T-cell (primary cell): ENCODE data around the gene BTG1. TPM values are rescaled to one million over a fixed set of nuclear protein-coding genes. Genes with fewer than 3 reads are reported as not detected.
A peak's percentile ranks its signal among the peaks of the same experiment; 100 is the strongest.

Experiments used
- ATAC-seq, 4 experiments: fragments of 200-7000 bp in 3 of 4; fragments of 150-1000 bp in 1 of 4; cut with Tn5 transposase; replicated peaks in 1 of 4; 1 replicate in 3 of 4; 2 replicates in 1 of 4; pipeline ENCODE4 v1.10.0; 2021; ENCODE audit warnings: moderate library complexity in 3 of 4, mild to moderate bottlenecking in 2 of 4, moderate number of reproducible peaks in 1 of 4
- CTCF ChIA-PET, 2 donors: fragments of 300-600 bp; sonication (Branson Sonifier 250); formaldehyde crosslinking; loops; one replicate each; lab custom pipeline; 2022; ENCODE audit warnings: antibody characterized with exemption in 2 of 2; lab: Charles Lee
- POLR2A ChIA-PET, 2 donors: fragments of 300-600 bp; sonication (Branson Sonifier 250); formaldehyde crosslinking; loops; one replicate each; lab custom pipeline; 2022; ENCODE audit warnings: antibody characterized with exemption in 2 of 2; lab: Charles Lee
- DNase-seq, 35 experiments: peaks; one replicate each; pipeline versions ENCODE4 v3.0.0 to v3.0.0-alpha.2; 2013 to 2023
- H3K27ac ChIP-seq: one replicate; pipeline ENCODE4 v1.5.1; 2013; ENCODE audit warnings: low read length
- H3K27me3 ChIP-seq, 2 experiments: replicated peaks in 1 of 2; 1 replicate in 1 of 2; 2 replicates in 1 of 2; pipeline versions ENCODE4 v1.6.1 to v1.7.0; 2013; ENCODE audit warnings: low read length in 1 of 2, mixed read lengths in 1 of 2; ENCODE audit not compliant: control insufficient read depth in 2 of 2, insufficient read depth in 2 of 2; ENCODE audit errors: extremely low read depth in 1 of 2
- H3K36me3 ChIP-seq, 2 donors: 1 replicate in 1 of 2; 2 replicates in 1 of 2; pipeline versions ENCODE4 v1.6.1 to v1.7.0; 2013; ENCODE audit warnings: low read length in 1 of 2; ENCODE audit not compliant: control insufficient read depth in 2 of 2, insufficient read depth in 1 of 2; ENCODE audit errors: extremely low read depth in 1 of 2
- H3K4me1 ChIP-seq, 2 experiments: 1 replicate in 1 of 2; 2 replicates in 1 of 2; pipeline versions ENCODE4 v1.6.1 to v1.7.0; 2013; ENCODE audit warnings: low read length in 2 of 2, mixed read lengths in 1 of 2; ENCODE audit not compliant: insufficient read depth in 2 of 2, control insufficient read depth in 1 of 2; ENCODE audit errors: extremely low read depth in 1 of 2
- H3K4me3 ChIP-seq, 2 donors: 1 replicate in 1 of 2; 2 replicates in 1 of 2; pipeline versions ENCODE4 v1.5.1 to v1.7.0; 2013; ENCODE audit warnings: mild to moderate bottlenecking in 2 of 2, low read length in 1 of 2, moderate library complexity in 1 of 2; ENCODE audit not compliant: control insufficient read depth in 1 of 2; ENCODE audit errors: extremely low read depth in 1 of 2
- H3K9me3 ChIP-seq: 2 replicates; pipeline ENCODE4 v1.7.0; 2013
- H3K27ac Mint-ChIP-seq, 2 donors: one replicate each; pipeline ENCODE4 v1.8.0; 2020 to 2021; ENCODE audit warnings: mild to moderate bottlenecking in 2 of 2, mixed read lengths in 2 of 2
- H3K27me3 Mint-ChIP-seq, 2 donors: one replicate each; pipeline ENCODE4 v1.8.0; 2021 to 2022; ENCODE audit warnings: mixed read lengths in 2 of 2
- H3K36me3 Mint-ChIP-seq: one replicate; pipeline ENCODE4 v1.8.0; 2021; ENCODE audit warnings: mixed read lengths
- H3K4me1 Mint-ChIP-seq, 3 donors: one replicate each; pipeline ENCODE4 v1.8.0; 2020 to 2022; ENCODE audit warnings: mixed read lengths in 3 of 3, mild to moderate bottlenecking in 1 of 3
- H3K4me3 Mint-ChIP-seq, 3 donors: one replicate each; pipeline ENCODE4 v1.8.0; 2020 to 2022; ENCODE audit warnings: mild to moderate bottlenecking in 3 of 3, mixed read lengths in 3 of 3, moderate library complexity in 3 of 3
- H3K9me3 Mint-ChIP-seq, 3 donors: one replicate each; pipeline ENCODE4 v1.8.0; 2020 to 2022; ENCODE audit warnings: mixed read lengths in 3 of 3
- WGBS: methylation state at CpG from one replicate; pipeline ENCODE4 v1.1.5; 2013; ENCODE audit warnings: missing lambda C conversion rate; ENCODE audit not compliant: insufficient coverage; 5-methylcytosine and 5-hydroxymethylcytosine counted together
- total RNA-seq, 35 experiments: library from RNA in 6 of 35; stranded (reverse) in 6 of 35; fragments of 120-200 nt in 1 of 35; gene quantifications; one replicate each; pipeline versions ENCODE4 v1.2.1 to v1.2.4 and lab custom pipeline; 2013 to 2026

The BTG1 gene
- total RNA-seq, 5 donors from 2014 or later (not counting 1 experiment from before 2014, with no cell fraction given): 484 to 1,238 (median 551) TPM

- Mint-ChIP-seq H3K9me3 (no peaks in the 10 kb centered on the region), H3K27ac (no peak overlapping the region), H3K36me3 (peaks cover 10% of the 10 kb centered on the region), H3K27me3 (no peaks in the 10 kb centered on the region), H3K4me1 (peaks cover 11 to 28% (median 16%) of the 10 kb centered on the region in 3 donors), H3K4me3 (no peak overlapping the region)
- no peak overlapping the region for H3K4me3 ChIP-seq
- no peaks in the 10 kb centered on the region for H3K27me3 ChIP-seq
- no CpG with 5 or more reads among the region's 3 CpGs for WGBS
- ChIA-PET POLR2A (no interaction called here), CTCF (interaction anchor here in 1 of 2 donors (0.6 kb wide), 2 partner anchors 170 to 317 kb away, joined by 3 to 5 read pairs; no protein-coding TSS in a partner anchor)
- peaks cover 5% of the 10 kb centered on the region in 2 experiments for H3K4me1 ChIP-seq
- ATAC-seq: no peak
- DNase-seq: no peak
- no peak overlapping the region for H3K27ac ChIP-seq
- no peaks in the 10 kb centered on the region for H3K36me3 ChIP-seq
- H3K9me3 ChIP-seq: no peaks in the 10 kb centered on the region
Measured at GRCh38 chr12:92175961-92176360, 30.3 kb upstream of the BTG1 start.

- CTCF ChIA-PET: no interaction called here
Measured at GRCh38 chr12:92170050-92170449, 24.4 kb upstream of the BTG1 start.

GRCh38 chr12:92167075-92167474 is 21.4 kb upstream of the BTG1 start:
- Histone ChIP-seq H3K36me3 (no peaks in the 10 kb centered on the region), H3K4me1 (peaks cover under 1 to 2% of the 10 kb centered on the region in 2 experiments), H3K9me3 (no peaks in the 10 kb centered on the region), H3K4me3 (no peak overlapping the region), H3K27ac (no peak overlapping the region), H3K27me3 (no peaks in the 10 kb centered on the region)
- H3K4me3 Mint-ChIP-seq: no peak overlapping the region
- ChIA-PET CTCF (interaction anchor here (0.5 to 0.6 kb wide), 2 partner anchors 40 to 144 kb away, joined by 5 to 9 read pairs; no protein-coding TSS in a partner anchor), POLR2A (interaction anchor here in 1 of 2 donors (0.5 to 1.3 kb wide), 2 partner anchors 22 to 41 kb away, joined by 3 to 6 read pairs; partner anchors contain the start of gene BTG1)
- no peaks in the 10 kb centered on the region for H3K27me3 Mint-ChIP-seq
- no peak for ATAC-seq
- H3K4me1 Mint-ChIP-seq: peaks cover 24 to 65% (median 37%) of the 10 kb centered on the region in 3 donors
- no peaks in the 10 kb centered on the region for H3K36me3 Mint-ChIP-seq
- WGBS: 100% methylated on average over 1 of the region's 2 CpGs
- DNase-seq: no peak
- no peaks in the 10 kb centered on the region for H3K9me3 Mint-ChIP-seq
- H3K27ac Mint-ChIP-seq: no peak overlapping the region

More at GRCh38 chr12:92170050-92170449, 24.4 kb upstream of the BTG1 start:
- peaks cover 2 to 5% of the 10 kb centered on the region in 2 experiments for H3K4me1 ChIP-seq
- Mint-ChIP-seq H3K9me3 (no peaks in the 10 kb centered on the region), H3K27me3 (no peaks in the 10 kb centered on the region), H3K36me3 (peaks cover under 1% of the 10 kb centered on the region), H3K27ac (peak overlapping the region; percentile 5 to 6), H3K4me1 (peaks cover 20 to 42% (median 28%) of the 10 kb centered on the region in 3 donors), H3K4me3 (no peak overlapping the region)
- ATAC-seq: no peak
- POLR2A ChIA-PET: interaction anchor here (0.6 to 1.1 kb wide), 2 partner anchors 24 to 391 kb away, joined by 3 to 4 read pairs; partner anchors contain the start of gene BTG1 (in 1 of the 2)
- no peak overlapping the region for H3K27ac ChIP-seq
- DNase-seq: no peak
- no peaks in the 10 kb centered on the region for H3K27me3 ChIP-seq
- no peaks in the 10 kb centered on the region for H3K36me3 ChIP-seq
- H3K9me3 ChIP-seq: no peaks in the 10 kb centered on the region
- no peak overlapping the region for H3K4me3 ChIP-seq

- DNase-seq (no peak), ATAC-seq (no peak)
- CTCF ChIA-PET: interaction anchor here in 1 of 2 donors (0.7 kb wide), 2 partner anchors 174 to 614 kb away, joined by 3 read pairs; no protein-coding TSS in a partner anchor
- Histone ChIP-seq H3K4me1 (peaks cover 7 to 11% of the 10 kb centered on the region in 2 experiments), H3K4me3 (no peak overlapping the region), H3K9me3 (no peaks in the 10 kb centered on the region), H3K27ac (no peak overlapping the region), H3K36me3 (no peaks in the 10 kb centered on the region), H3K27me3 (no peaks in the 10 kb centered on the region)
- POLR2A ChIA-PET: interaction anchor here (0.6 to 0.9 kb wide), 4 partner anchors 15 to 1009 kb away, joined by 3 to 7 read pairs (median 6); no protein-coding TSS in a partner anchor
- WGBS: no CpG with 5 or more reads among the region's 1 CpG
- Mint-ChIP-seq H3K9me3 (no peaks in the 10 kb centered on the region), H3K4me1 (peaks cover 28 to 73% (median 46%) of the 10 kb centered on the region in 3 donors), H3K4me3 (no peak overlapping the region), H3K27ac (no peak overlapping the region), H3K36me3 (no peaks in the 10 kb centered on the region), H3K27me3 (no peaks in the 10 kb centered on the region)
Measured at GRCh38 chr12:92164712-92165111, 19.1 kb upstream of the BTG1 start.

GRCh38 chr12:92162079-92162478 is 16.4 kb upstream of the BTG1 start:
- peak overlapping the region; percentile 54 to 61 for H3K27ac Mint-ChIP-seq
- ChIA-PET POLR2A (interaction anchor here in 1 of 2 donors (1.9 kb wide), 1 partner anchor 16 kb away, joined by 5 read pairs; the partner anchor contains the start of gene BTG1), CTCF (no interaction called here)

GRCh38 chr12:92158796-92159439 is 13.3 kb upstream of the BTG1 start:
- Mint-ChIP-seq H3K9me3 (no peaks in the 10 kb centered on the region), H3K36me3 (no peaks in the 10 kb centered on the region), H3K27ac (peak overlapping the region; percentile 87 to 91), H3K4me3 (peak overlapping the region; percentile 35 to 75 (median 54)), H3K27me3 (no peaks in the 10 kb centered on the region), H3K4me1 (peaks cover 64 to 84% (median 74%) of the 10 kb centered on the region in 3 donors)
- DNase-seq (peak in 1 of 35 experiments; percentile 31), ATAC-seq (peak; percentile 69 to 85 (median 80))
- H3K27ac ChIP-seq: peak overlapping the region; percentile 73
- POLR2A ChIA-PET: interaction anchor here (1.0 to 2.3 kb wide), 3 partner anchors 13 to 17 kb away, joined by 3 to 8 read pairs (median 4); partner anchors contain the start of gene BTG1 (in 2 of the 2)
- H3K4me3 ChIP-seq: peak overlapping the region in 1 of 2 donors; percentile 1
- no peaks in the 10 kb centered on the region for H3K9me3 ChIP-seq
- peaks cover 17 to 24% of the 10 kb centered on the region in 2 experiments for H3K4me1 ChIP-seq
- CTCF ChIA-PET: interaction anchor here in 1 of 2 donors (0.5 to 0.8 kb wide), 2 partner anchors 13 to 17 kb away, joined by 3 read pairs; partner anchors contain the start of gene BTG1
- no peaks in the 10 kb centered on the region for H3K27me3 ChIP-seq
- no CpG with 5 or more reads among the region's 6 CpGs for WGBS
- H3K36me3 ChIP-seq: no peaks in the 10 kb centered on the region

More at GRCh38 chr12:92162079-92162478, 16.4 kb upstream of the BTG1 start:
- Mint-ChIP-seq H3K36me3 (no peaks in the 10 kb centered on the region), H3K9me3 (no peaks in the 10 kb centered on the region), H3K4me3 (no peak overlapping the region), H3K4me1 (peaks cover 55 to 88% (median 70%) of the 10 kb centered on the region in 3 donors), H3K27me3 (no peaks in the 10 kb centered on the region)
- Histone ChIP-seq H3K4me3 (no peak overlapping the region), H3K36me3 (no peaks in the 10 kb centered on the region), H3K4me1 (peaks cover 17 to 24% of the 10 kb centered on the region in 2 experiments), H3K9me3 (no peaks in the 10 kb centered on the region), H3K27me3 (no peaks in the 10 kb centered on the region), H3K27ac (no peak overlapping the region)
- ATAC-seq (no peak), DNase-seq (no peak)
- no CpG with 5 or more reads among the region's 1 CpG for WGBS
